SK-MEL-5 (cell line): Measurements from ENCODE around the gene NRXN3. TPM values are rescaled to one million over a fixed set of nuclear protein-coding genes. Genes with fewer than 3 reads are reported as not detected.

Source experiments
- DNase-seq: peaks from one replicate; pipeline ENCODE4 v3.0.0-alpha.2; 2016; ENCODE audit warnings: low read depth, low spot score
- in situ Hi-C: cut with HindIII; loops from 2 replicates; pipeline ENCODE4 v1.10.0; 2016; ENCODE audit warnings: low sequenced_read_pairs, high pct_unique_total_duplicates, low pct_unique_long_range_greater_than_20kb
- total RNA-seq: library from RNA; depleted of rRNA; stranded (reverse); fragments of >200 nt; shearing (Covaris generic); gene quantifications from 2 replicates; pipeline ENCODE4 v1.2.3, GENCODE V29; 2014

NRXN3 gene
- total RNA-seq, 1 experiment from 2014 or later, result 0.03 TPM

DNA sequence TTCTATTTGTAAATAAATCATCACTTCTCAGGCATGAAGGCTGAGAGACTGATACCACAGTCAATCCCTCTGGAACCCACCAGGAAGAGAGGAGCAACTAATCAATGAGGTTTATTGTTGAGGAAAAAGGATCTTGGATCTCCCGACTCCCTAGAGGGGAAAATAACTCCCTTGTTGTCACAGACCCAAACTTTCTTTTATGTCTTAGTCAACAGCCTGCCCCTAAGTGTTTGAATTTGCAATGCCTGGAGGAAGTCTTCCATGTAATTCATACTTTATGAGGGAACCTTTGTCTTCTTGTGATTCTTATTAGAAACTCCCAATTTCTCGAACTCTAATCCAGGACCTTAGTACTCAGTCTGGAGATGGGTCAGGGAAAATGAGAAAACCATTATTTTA, 1235.3 kb downstream of the NRXN3 start:
- in situ Hi-C loops, result no loop called here
- peak; percentile 79 for DNase-seq

DNA sequence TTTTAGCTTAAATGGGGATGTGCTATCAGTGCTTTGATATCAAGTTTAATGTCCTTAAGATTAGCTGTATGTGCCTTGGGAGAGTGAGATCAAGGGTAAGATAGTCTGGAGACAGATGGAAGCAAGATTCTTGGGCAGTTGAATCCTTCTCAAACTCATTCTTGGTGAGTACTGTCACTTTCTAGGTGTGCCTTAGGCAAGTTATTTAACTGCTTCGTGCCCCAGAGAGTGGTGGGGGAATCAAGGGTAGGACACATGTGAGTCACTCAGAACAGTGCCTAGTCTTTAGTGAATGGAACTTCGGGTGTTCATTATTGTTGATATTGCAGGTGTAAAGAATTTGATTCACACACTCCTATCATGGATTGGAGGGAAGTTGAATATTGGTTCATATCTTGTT, 1237.4 kb downstream of the NRXN3 start:
- no peak for DNase-seq
- in situ Hi-C loops, result no loop called here

DNA sequence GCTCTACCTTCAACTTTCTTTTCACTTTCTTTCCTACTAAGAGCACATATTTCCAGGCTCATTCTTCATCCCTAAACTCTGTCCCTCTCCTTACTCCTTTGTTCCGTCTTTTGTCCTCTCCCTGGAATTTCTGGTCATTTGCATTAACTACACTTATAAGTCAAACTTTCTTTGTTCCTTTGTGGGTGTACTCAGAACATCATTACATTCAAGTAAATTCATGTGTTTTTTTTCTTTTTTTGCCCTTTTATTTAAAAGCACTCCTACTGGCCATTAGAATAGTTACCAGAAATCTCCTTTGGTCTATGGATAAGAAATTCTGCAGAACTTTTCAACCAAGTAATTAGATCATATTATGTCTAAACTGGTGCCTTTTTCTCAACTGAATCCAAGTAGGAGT, 1238.5 kb downstream of the NRXN3 start:
- DNase-seq, result no peak
- in situ Hi-C loops, result no loop called here

DNA sequence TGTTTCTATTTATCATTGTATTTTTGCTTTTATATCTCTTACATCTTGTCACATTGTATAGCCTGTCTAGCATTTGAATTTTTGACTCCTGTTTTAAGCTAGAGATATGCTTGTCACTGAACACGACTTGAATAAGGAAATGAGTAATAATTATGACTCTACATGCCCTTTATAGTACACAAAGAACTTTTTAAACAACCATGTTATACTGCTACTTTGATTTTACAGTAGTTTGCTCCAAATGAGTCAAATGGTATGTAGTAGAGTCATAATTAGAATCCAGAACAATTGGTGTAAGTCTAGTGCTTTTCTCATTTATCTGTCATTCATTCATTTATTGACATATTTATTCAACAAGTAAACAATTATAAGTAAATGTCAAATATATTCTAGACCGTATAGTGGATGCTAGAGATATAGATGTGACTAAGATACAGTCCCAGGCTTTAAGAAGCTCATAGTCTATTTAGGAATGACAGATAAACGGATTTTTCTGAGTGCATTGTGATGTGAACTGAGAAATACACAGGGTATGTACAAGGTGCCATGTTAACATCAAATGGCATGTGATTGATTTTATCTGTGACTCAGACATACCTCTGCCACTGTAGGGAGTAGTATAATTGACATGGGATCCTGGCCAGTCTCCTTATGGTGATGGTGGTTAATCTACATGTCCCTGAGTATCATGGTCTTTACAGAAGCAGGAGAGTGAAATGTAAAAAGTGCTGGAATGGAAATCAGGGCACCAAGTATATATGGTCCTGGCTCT, 1241.4 kb downstream of the NRXN3 start:
- DNase-seq, result no peak
- in situ Hi-C loops, result no loop called here

DNA sequence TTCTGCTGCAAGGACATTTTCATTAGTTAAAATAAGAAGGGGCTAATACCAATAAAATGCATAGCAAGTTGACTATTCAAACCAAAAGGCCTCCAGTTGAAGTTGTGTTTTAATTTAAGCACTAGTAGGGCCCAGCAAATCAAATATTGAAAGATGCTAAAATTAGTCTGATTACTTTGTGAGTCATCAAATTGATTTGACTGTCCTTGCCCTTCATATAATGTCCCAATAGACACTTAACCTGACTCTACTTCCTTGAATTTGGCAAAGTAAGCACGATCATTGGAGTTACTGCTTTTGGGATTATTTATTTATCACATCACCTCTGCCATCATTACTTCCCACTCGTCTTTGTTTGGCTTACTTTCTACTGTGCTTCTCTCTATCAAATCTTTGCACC, 1242.6 kb downstream of the NRXN3 start:
- DNase-seq, result no peak
- in situ Hi-C loops, result no loop called here

DNA sequence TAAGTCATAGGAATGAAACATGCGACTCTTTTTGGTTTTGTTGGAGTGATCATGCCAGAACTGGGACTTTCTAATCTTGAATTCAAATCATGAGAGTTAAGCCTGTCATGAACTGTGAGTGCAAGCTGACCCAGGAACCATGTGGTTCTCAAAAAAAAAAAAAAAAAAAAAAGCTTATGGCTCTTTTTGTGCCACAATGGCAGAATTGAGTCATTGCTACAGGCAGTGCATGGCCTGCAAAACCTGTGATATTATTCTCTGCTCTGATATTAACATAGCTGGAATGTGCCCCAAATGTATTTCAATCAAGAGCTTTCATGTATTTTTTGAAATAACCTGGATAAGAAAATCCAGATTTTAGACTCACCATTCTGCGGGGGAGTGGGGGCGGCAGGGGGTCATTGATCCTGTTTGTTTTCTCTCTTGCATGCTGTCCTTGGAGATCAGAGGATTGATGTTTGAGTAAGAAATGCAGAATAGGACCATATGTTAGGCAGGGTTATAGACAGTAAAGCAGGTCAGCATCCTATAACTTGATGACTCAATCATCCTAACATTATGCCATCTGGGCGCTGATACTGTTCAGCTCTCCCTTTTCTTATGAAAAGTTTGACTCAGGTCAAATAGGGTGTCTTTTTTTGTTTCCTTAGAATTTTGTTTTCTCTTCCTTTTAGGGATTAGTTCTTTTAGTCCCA, 1243.7 kb downstream of the NRXN3 start:
- in situ Hi-C loops, result no loop called here
- DNase-seq, result no peak

DNA sequence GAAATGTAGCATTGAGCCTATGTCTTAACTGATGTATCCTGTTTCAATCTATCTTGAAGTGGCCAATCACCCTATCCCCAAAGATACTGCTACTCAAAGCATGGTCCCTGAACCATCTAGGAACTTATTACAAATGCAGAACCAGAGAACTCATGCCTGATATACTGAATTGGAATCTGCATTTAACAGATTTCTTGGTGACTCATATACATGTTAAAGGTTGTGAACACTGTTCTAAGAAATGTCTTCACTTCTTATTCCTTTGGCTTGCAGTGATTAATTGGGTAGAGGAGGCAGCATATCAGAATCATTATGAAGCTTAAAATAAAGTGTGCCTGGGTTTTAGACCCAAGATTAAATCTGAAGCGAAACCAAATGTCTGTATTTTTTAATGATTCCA, 1245.6 kb downstream of the NRXN3 start:
- DNase-seq, result no peak
- in situ Hi-C loops, result no loop called here

DNA sequence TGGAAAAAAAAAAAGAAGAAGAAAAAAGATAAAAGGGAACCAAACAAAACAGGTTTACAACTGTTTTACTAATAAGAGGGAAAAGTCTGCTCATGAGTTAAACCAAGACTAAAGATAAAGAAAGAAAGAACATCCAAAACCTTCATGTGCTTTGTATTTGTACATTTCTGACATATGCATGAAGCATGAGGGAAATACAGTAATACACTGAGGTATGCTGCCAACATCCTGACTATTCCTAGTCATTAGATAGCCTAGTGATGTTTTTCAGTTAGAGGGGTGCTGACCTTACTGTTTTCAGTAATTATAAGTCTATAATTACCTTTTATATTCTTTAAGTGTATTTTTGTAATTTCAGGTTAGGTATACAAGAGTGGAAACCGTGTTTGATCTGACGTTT, 1247.8 kb downstream of the NRXN3 start:
- no peak for DNase-seq
- in situ Hi-C loops, result no loop called here

DNA sequence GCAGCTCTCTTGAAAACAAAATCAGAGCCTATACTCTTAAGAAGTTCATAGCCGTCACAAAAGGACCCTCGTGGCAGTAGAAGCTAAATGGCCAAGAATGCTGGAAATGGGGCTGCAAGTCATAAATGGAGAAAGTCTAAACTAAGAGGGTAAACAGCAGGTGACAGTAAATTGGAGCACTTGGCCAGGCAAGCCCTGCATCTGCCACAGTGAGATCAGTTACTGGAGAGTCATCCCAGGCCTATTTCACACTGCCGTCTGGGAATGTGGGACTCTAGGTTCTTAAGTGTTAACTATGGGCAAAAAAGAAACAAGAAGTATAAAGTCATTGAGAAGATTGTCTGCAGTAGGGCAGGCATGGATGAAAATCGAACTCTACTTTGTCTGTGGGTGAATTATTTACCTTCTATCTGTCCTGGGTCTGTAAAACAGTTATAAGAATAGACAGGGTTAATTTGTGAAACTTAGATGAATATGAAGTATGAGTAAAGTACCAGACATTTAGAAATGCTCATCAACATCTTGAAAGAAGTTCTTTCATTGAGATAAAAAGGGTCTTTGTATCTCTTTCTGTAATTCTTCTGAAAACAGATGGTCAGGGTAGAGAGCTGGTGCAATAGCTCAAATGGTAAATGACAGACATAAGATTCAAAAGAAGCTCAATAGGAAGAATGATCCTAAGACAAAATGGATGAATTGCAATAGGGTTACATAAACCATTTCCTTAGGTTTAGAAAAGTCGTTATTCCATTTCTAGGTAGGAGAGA, 1248.7 kb downstream of the NRXN3 start:
- in situ Hi-C loops, result no loop called here
- peak; percentile 60 for DNase-seq

DNA sequence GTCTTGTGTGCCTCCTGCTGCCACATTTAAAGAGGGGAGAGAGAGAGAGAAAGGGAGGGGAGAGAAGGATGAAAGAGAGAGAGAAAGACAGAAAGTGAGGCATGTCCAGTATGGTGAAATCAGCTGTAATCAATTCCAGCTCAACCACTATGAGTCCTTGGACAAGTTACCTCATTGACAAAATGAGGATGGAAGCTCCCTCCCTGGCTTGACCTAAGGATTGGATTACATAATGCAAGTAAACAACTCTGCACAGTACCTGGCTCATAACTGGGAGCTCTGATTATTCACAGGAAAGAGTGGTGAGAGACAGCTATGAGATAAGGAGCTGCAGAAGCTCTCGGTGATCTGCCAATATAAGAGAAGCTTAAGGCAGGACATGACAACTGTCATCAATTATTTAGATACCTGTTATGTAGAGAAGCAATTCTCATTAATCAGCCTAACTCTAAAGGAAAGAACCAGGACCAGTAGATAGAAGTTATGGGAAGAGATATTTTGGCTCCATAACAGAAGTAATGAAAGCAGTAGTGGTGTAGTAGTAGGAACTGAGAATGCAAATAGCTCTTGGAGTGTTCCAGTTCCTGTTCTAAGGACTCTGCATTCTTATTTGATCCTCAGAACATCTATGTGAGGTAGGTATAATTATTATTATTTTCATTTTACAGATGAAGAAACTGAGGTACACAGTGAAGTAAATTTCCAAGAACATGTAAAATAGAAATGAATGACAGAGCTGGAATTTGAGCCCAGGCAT, 1249.6 kb downstream of the NRXN3 start:
- in situ Hi-C loops, result no loop called here
- DNase-seq, result no peak

DNA sequence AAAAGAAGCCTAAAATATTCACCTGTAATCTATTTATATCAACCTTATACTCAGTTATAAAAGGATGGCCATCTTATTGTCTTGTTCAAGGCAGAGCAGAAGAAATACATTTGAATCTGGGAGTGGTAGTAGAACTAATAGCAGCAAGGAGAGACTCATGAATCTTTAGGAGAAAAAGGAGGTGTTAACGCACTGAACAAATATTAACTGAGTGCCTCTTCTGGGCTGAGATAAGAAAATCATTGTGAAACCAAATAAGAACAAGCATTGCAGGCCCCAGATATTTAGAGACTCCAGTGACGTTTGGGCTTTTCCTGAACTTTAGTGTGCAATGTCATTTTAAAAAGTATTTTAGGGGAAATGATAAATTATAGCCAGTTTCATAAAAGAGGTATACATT, 1250.6 kb downstream of the NRXN3 start:
- no peak for DNase-seq
- in situ Hi-C loops, result no loop called here

DNA sequence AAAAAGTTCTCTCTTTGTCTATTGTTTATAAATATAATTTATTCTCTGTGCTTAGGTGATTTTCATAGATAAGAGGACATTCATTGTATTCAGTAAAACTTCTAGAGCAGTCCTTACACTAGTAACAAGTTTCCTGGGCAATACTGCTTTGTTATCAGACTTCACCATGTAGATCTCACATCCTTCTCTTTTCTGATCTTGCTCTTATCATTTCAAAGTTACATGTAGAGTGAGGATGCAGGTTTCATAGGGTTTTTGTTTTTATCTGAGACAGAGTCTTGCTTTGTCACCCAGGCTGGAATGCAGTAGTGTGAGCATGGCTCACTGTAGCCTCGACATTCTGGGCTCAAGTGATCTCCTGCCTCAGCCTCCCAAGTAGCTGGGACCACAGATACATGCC, 1251.6 kb downstream of the NRXN3 start:
- no peak for DNase-seq
- in situ Hi-C loops, result no loop called here

DNA sequence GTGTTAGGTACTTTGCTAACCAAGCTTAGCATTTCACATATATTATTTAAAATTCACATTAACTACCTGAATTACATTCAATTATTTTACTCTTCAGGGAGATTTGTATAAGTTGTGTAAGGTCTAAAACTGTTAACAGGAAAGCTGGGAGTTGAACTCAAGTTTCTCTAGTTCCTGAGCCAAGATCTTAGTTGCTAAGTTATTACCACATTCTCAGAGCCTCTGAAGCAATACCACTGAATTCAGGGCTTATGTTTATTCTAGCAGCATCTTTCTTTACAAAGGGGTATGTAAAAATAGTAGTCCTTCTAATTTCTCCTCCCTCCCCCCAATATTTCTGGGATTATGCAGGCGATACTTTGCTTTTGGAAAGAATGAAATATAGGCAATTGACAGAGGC, 1254.3 kb downstream of the NRXN3 start:
- in situ Hi-C loops, result no loop called here
- DNase-seq, result no peak

DNA sequence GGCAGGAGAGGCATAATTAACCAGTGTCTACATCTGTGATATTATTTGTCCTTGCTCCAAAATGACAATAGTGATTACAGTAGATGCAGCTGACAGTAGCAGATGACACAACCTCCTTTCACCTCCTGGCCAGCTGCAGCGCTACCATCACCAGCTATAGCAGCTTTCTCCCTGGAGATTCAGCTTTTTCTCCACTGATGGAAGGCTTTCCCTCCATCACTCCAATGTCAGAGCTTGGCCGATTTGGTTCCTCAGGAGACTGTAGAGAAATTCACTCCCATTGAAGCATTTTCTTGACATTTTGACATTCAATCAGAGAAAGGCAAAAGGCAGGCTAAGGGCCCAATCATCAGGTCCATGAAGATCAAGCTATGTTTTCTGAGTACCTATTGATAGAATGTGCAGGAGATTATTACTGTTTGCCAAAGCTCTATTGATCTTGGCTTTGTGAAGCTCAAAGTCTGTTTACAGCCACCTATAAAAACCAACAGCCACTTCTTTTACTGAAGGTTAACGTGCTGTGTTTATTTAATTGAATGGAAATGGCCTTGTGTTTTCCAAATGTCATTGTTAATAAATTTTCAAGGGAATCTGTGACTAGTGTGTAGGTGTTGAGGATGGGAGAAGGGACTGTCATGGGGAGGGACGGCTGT, 1256.1 kb downstream of the NRXN3 start:
- DNase-seq, result no peak
- in situ Hi-C loops, result no loop called here

DNA sequence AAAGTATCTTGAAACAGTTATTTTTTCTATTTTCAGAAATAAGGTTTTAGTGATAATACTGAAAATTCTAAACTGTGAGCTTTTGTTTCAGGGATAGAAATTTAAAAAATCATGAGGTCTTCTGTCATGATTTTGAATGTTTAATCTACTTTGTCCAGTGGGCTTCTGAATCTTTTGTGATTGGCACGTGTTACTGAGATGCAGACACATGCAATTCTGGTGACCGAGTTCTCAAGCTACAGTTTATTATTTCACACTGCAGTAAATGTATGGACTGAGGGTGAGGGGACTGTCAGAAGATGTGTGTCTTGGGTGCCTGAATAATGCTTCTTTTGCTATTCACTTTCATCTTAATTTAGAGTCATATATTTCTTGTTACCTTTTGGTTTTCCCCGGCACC, 1262.5 kb downstream of the NRXN3 start:
- in situ Hi-C loops, result no loop called here
- DNase-seq, result no peak

DNA sequence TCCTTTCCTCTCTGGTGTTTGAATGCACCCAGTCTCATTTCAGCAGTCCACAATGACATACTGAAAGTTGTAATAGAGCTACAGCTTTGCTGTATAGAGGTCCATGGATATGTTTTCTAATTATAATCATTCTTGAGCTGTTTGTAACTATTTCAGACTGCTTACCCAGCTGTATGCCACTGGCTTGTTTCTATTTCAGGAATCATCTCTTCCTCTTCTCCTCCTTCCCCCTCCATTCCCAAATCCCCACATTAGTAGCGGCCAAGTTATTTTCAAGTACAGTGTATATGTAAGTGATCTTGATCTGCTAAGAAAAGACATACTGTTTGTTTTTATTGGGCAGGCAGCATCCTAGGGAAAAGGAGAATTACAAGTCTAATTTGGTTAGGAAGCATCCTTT, 1266.2 kb downstream of the NRXN3 start:
- no peak for DNase-seq
- in situ Hi-C loops, result no loop called here

DNA sequence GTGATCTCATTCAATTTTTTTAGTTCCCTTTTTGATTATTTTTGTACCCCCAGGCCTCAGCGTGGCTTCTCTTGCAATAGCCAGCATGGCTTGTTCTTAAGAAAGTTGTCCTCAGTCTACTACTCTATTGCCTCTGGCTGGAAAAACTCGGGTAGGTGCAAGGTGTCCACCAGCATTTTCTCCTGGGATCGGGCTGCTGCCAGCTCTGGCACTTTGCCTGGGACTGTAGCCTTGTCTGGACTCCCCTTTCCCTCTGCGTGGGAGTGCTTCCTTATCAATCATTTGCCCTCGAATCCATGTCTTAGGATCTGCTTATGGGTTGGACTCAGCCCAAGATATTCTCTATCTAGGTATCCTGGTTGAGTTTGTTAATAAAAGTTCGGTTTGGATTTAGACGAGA, 1267.8 kb downstream of the NRXN3 start:
- in situ Hi-C loops, result no loop called here
- no peak for DNase-seq
